Measurements from ENCODE around the gene COX10. TPM values are rescaled to one million over a fixed set of nuclear protein-coding genes. Genes with fewer than 3 reads are reported as not detected.

The COX10 gene
- polyA plus RNA-seq, 1 experiment = 12.9 TPM

DNA sequence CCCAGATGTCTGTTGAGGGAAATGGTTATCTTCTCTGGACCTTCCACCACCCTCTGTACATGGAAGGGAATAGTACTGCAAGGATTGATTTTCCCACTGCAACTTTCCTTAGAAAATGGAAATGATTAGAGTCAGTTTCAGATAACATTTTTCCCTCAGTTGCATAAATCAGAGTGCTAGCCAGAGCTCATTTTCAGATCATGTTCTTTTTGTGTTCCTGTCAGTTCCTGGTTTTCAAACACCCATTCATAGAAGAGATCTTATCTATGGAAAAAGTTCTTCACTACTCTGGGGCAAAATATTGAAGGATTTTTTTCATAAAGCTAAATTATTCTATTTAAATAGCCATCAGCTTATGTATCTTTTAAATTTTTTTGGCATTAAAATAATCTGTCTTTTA is 11.7 kb upstream of the COX10 start:
- POLR2A ChIA-PET = interaction anchor here (1.5 kb wide), 1 partner anchor 243 kb away, joined by 6 read pairs; the partner anchor contains the start of gene HS3ST3B1

DNA sequence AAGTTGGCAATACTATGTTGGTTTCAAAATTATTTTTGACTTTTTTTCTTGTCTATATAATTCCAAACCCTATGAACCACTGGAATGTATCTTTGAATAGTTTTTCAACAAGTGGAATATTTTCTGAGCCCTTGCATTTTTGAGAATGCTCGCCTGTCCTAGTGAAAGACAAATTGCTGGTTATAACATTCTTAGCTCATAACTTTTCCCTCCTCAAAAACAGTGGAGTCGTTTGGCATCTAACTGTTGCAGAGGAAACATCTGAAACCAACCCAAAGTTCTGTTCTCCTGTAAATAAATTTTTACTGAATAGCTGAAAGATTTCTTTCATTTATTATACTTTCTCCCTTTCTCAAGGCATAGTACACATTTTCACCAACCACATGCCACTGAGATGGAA is 11.3 kb upstream of the COX10 start:
- no peak overlapping the region for H3K27ac ChIP-seq (ENCODE audit: low read depth, low read length)
- no peak overlapping the region for H3K4me3 ChIP-seq (ENCODE audit: low read depth, low read length)
- ChIA-PET POLR2A (interaction anchor here (1.5 kb wide), 1 partner anchor 243 kb away, joined by 6 read pairs; the partner anchor contains the start of gene HS3ST3B1), CTCF (interaction anchor here (2.1 kb wide), 1 partner anchor 239 kb away, joined by 8 read pairs; no protein-coding TSS in a partner anchor)
- no peak for DNase-seq (ENCODE audit: low read depth, low spot score)
- H3K27me3 ChIP-seq (ENCODE audit: control insufficient read depth, insufficient read depth, low read length) = no peaks in the 10 kb centered on the region
- no peaks in the 10 kb centered on the region for H3K9me3 ChIP-seq (ENCODE audit: control insufficient read depth, insufficient read depth, low read length)
- TF ChIP-seq, protein P1, sequence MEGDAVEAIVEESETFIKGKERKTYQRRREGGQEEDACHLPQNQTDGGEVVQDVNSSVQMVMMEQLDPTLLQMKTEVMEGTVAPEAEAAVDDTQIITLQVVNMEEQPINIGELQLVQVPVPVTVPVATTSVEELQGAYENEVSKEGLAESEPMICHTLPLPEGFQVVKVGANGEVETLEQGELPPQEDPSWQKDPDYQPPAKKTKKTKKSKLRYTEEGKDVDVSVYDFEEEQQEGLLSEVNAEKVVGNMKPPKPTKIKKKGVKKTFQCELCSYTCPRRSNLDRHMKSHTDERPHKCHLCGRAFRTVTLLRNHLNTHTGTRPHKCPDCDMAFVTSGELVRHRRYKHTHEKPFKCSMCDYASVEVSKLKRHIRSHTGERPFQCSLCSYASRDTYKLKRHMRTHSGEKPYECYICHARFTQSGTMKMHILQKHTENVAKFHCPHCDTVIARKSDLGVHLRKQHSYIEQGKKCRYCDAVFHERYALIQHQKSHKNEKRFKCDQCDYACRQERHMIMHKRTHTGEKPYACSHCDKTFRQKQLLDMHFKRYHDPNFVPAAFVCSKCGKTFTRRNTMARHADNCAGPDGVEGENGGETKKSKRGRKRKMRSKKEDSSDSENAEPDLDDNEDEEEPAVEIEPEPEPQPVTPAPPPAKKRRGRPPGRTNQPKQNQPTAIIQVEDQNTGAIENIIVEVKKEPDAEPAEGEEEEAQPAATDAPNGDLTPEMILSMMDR (IDR thresholded peaks at IDR 0.05; ENCODE audit: low read depth, low read length) = no peak

More for the DNA sequence above, 11.7 kb upstream of the COX10 start:
- Histone ChIP-seq H3K4me3 (ENCODE audit: low read depth, low read length) (no peak overlapping the region), H3K9me3 (ENCODE audit: control insufficient read depth, insufficient read depth, low read length) (no peaks in the 10 kb centered on the region), H3K27me3 (ENCODE audit: control insufficient read depth, insufficient read depth, low read length) (no peaks in the 10 kb centered on the region), H3K27ac (ENCODE audit: low read depth, low read length) (no peak overlapping the region)
- TF ChIP-seq, protein P1 (IDR thresholded peaks at IDR 0.05; ENCODE audit: low read depth, low read length) = no peak
- no peak for DNase-seq (ENCODE audit: low read depth, low spot score)
- CTCF ChIA-PET = interaction anchor here (2.1 kb wide), 1 partner anchor 240 kb away, joined by 8 read pairs; no protein-coding TSS in a partner anchor

DNA sequence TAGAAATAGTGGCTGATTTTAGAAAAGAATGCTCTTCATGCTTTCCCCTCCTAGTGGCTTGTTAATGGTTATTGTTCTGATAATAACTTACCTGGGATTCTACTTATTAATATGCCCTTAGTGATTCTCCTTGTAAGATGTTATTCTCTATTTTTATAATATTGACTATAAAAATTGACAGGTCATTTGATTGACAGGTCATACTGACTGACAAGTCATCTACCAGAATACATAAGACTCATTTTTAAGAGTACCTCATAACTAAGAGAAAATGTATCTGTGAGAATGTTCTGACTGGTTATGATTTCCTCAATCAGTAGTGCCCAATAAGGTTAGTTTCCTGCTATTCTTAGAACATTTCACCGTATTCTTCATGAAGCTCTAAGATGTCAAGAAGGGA is 8.6 kb upstream of the COX10 start:
- no peaks in the 10 kb centered on the region for H3K9me3 ChIP-seq (ENCODE audit: control insufficient read depth, insufficient read depth, low read length)
- TF ChIP-seq, protein P1 (IDR thresholded peaks at IDR 0.05; ENCODE audit: low read depth, low read length) = no peak
- ChIA-PET POLR2A (interaction anchor here (2.0 kb wide), 1 partner anchor 240 kb away, joined by 6 read pairs; the partner anchor contains the start of gene HS3ST3B1), CTCF (no interaction called here)
- H3K4me3 ChIP-seq (ENCODE audit: low read depth, low read length) = no peak overlapping the region
- H3K27me3 ChIP-seq (ENCODE audit: control insufficient read depth, insufficient read depth, low read length) = no peaks in the 10 kb centered on the region
- no peak for DNase-seq (ENCODE audit: low read depth, low spot score)
- H3K27ac ChIP-seq (ENCODE audit: low read depth, low read length) = no peak overlapping the region

DNA sequence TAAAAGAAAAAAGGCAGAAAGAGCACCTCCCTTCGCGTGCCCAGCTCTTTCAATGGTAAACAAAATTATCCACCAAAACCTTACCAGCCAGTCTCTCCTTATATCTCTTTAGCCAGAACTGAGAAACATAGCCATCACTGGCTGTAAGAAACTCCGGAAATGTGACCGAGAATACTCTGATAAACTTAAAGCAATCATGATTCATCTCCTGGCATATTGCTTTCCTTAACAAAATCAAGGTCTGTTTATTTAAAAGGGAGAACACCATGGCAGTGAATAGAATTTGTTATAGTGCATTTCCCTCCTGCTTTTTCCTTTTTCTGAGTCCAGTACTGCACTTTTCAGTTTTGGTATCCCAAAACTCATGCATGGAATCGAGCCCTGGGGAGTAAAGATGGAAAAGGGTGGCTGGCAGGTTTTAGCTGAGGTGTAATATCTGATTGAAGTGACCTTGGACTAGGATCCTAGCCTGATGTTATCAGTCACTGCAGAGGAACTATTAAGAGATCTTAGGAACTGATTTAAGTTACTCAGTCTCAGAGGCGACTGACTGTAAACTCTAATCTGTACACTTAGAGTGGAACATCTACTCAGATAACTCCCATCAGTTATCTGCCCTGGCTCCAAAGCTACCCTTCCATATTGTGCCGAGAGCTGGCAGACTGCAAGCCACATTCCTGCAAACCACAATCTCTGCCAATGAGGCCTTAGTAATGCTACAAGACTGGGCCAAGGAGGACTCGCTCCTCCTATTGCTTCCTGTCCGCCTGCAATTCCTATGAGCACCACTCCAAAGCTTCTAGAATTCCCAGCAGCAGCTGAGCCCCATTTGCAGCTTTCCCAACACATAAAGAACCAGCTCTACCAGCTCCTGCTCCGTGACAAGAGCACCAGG is 7.4 kb upstream of the COX10 start:
- H3K27ac ChIP-seq (ENCODE audit: low read depth, low read length) = peak overlapping the region; percentile 53
- DNase-seq (ENCODE audit: low read depth, low spot score) = peak; percentile 63
- POLR2A ChIA-PET = interaction anchor here (0.6 to 2.0 kb wide), 2 partner anchors 64 to 239 kb away, joined by 5 to 6 read pairs; partner anchors contain the start of gene HS3ST3B1
- no peaks in the 10 kb centered on the region for H3K9me3 ChIP-seq (ENCODE audit: control insufficient read depth, insufficient read depth, low read length)
- CTCF ChIA-PET = interaction anchor here (0.5 to 1.2 kb wide), 2 partner anchors 236 to 1031 kb away, joined by 4 to 5 read pairs; no protein-coding TSS in a partner anchor
- no peaks in the 10 kb centered on the region for H3K27me3 ChIP-seq (ENCODE audit: control insufficient read depth, insufficient read depth, low read length)
- peak overlapping the region; percentile 23 for H3K4me3 ChIP-seq (ENCODE audit: low read depth, low read length)
- TF ChIP-seq, protein P1 (IDR thresholded peaks at IDR 0.05; ENCODE audit: low read depth, low read length) = peak; percentile 29; the same call in 1 of the 2 replicates

DNA sequence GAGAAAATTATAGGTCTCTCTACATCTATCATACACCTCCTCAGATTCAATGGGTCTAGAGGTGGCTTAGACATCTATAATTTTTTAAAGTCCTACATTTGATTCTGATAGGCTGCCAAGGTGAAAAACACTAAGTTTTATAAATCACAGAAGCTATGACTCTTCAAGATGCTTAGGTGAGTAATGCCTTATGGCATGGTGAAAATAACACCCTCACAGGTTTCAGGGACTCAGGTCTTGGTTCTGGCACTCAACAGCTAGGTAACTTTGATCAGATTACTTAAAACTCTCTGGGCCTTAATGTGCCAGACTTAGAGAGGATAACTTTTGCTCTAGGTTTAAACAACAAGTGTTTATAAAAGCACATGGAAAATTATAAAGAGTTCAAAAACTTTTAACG is 2.0 kb upstream of the COX10 start:
- H3K9me3 ChIP-seq (ENCODE audit: control insufficient read depth, insufficient read depth, low read length) = no peaks in the 10 kb centered on the region; the same call in 1 of the 2 replicates
- no peak overlapping the region for H3K4me3 ChIP-seq (ENCODE audit: low read depth, low read length)
- ChIA-PET POLR2A (no interaction called here), CTCF (interaction anchor here (0.9 kb wide), 1 partner anchor 473 kb away, joined by 3 read pairs; no protein-coding TSS in a partner anchor)
- TF ChIP-seq, protein P1 (IDR thresholded peaks at IDR 0.05; ENCODE audit: low read depth, low read length) = no peak
- no peak overlapping the region for H3K27ac ChIP-seq (ENCODE audit: low read depth, low read length)
- no peak for DNase-seq (ENCODE audit: low read depth, low spot score)
- no peaks in the 10 kb centered on the region for H3K27me3 ChIP-seq (ENCODE audit: control insufficient read depth, insufficient read depth, low read length)
